Stimulated activated CD8-positive, alpha-beta memory T cell treated with anti-CD3 and anti-CD28 coated beads, Interleukin-12 subunit alpha, Interleukin-12 subunit beta, amount 100 ng/mL, for 4 hours (primary cell): ENCODE data around the gene FSD1.
"Not testable (repeated sequence)": the region's sequence is repeated elsewhere in the genome, so short reads cannot be mapped to it uniquely, and the experiment has no call there.

Experiments
- DNase-seq: peaks from one replicate; pipeline ENCODE4 v3.0.0-alpha.2; 2020; ENCODE audit warnings: low read depth

The FSD1 gene

DNA sequence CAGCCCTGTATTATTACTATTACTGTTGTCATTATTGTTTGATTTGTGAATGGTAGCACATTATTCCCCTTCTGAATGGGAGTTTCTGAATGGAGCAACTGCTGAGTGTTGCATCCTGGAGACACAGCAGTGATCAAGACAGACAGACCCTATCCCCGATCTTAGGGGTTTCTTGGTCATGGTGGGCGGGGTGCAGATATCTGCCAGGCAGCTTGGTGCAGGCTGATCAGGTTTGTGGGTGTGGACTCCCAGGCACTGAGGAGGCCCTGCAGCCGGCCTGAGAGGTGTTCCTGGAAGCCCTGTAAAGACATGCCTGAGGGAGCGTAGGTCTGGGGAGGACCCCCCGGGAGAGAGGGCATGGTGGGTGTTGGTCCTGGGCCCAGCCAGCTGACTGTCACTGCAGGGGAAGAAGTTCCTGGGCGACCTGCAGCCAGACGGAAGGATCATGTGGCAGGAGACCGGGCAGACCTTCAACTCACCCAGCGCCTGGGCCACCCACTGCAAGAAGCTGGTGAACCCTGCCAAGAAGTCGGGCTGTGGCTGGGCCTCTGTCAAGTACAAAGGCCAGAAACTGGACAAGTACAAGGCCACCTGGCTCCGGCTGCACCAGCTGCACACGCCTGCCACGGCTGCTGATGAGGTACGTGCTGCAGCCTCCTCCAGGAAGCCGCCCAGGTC, 41.1 kb downstream of the FSD1 start:
- DNase-seq = no peak

DNA sequence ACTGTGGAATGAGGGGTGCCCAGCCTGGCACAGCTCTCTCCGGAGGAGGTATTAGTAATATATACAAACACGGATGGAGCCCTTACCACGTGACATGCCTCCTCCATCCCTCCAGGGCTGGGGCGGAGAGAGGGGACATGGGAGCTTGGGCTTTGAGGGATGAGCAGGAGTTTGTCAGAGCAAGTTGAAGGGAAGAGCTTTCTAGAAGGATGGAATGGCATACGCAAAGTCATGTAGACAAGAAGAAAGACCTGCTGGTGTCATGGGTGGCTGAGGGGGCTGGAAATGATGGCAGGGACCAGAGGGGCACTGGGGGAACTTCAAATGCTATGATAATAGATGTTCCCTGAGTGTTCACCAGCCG, 41.6 kb downstream of the FSD1 start:
- DNase-seq = no peak

DNA sequence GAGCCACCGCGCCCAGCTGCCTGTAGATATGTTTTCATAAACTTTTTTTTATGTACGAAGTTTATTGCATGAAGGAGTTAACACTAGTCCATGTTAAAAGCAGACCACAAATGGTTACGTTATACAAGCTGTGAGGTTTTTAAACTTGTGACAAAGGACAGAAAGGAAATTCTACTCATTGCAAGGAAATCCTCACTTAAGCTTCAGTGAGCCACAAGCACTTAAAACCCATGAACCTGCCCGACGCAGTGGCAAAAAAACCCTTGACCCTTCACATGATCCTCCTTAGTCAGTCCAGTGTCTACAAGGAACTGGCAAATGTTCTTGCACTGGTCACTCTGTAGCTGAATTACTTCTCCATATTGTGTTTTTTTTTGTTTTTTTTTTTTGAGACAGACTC, 43.1 kb downstream of the FSD1 start:
- no peak for DNase-seq

GRCh38 chr19:4349225-4349624, 44.8 kb downstream of the FSD1 start:
- not testable (repeated sequence) for DNase-seq

DNA sequence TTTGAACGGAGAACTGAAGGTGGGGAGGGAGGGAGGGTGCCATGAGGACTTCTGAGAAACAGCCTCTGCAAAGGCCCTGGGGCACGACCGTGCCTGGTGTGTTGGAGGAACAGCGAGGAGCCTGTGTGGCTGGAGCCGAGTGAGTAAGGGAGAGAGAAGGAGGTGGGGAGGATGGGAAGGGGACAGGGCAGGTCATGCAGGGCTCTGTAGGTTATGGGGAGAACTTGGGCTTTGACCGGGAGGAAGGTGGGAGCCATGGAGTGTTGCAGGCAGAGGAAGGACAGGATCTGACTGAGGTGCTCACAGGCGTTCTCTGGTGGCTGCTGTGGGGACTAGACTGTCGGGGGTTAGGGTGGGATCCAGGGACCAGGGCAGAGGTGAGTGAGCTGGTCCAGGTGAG, 45.7 kb downstream of the FSD1 start:
- no peak for DNase-seq

GRCh38 chr19:4350726-4351125, 46.3 kb downstream of the FSD1 start:
- DNase-seq = no peak

GRCh38 chr19:4352701-4353121, 48.3 kb downstream of the FSD1 start:
- DNase-seq = peak; percentile 27

DNA sequence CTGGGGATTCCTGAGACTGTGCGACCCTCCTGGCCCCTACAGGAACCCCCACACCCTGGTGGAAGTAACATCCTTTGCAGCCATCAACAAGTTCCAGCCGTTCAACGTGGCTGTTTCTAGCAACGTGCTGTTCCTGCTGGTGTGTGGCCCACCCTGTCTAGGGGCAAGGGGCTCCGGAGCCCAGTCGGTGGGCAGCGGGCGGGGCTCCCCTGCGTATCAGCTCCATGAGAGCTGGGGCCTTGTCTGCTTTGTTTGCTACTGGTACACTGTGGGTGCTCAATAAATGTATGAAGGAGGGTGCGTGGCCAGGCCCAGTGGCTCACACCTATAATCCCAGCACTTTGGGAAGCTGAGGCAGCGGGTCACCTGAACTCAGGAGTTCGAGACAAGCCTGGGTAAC, 49.9 kb downstream of the FSD1 start:
- no peak for DNase-seq

DNA sequence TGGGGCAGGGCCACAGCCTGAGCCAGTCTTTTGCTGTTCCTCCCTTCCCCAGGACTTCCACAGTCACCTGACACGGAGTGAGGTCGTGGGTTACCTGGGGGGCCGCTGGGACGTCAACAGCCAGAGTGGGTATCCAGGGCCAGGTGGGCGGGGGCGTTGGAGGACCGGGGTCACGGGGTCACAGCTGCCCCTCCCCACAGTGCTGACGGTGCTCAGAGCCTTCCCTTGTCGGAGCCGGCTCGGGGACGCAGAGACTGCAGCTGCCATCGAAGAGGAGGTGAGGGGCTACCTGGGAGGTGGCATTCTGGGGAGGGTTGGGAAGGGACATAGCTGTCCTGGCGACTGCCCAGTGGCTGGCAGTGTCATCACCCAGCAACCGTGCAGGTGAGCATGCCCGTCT, 50.5 kb downstream of the FSD1 start:
- no peak for DNase-seq

- no peak for DNase-seq
Measured at GRCh38 chr19:4357095-4357797, 52.8 kb downstream of the FSD1 start.

GRCh38 chr19:4357921-4358326, 53.5 kb downstream of the FSD1 start:
- DNase-seq = no peak

DNA sequence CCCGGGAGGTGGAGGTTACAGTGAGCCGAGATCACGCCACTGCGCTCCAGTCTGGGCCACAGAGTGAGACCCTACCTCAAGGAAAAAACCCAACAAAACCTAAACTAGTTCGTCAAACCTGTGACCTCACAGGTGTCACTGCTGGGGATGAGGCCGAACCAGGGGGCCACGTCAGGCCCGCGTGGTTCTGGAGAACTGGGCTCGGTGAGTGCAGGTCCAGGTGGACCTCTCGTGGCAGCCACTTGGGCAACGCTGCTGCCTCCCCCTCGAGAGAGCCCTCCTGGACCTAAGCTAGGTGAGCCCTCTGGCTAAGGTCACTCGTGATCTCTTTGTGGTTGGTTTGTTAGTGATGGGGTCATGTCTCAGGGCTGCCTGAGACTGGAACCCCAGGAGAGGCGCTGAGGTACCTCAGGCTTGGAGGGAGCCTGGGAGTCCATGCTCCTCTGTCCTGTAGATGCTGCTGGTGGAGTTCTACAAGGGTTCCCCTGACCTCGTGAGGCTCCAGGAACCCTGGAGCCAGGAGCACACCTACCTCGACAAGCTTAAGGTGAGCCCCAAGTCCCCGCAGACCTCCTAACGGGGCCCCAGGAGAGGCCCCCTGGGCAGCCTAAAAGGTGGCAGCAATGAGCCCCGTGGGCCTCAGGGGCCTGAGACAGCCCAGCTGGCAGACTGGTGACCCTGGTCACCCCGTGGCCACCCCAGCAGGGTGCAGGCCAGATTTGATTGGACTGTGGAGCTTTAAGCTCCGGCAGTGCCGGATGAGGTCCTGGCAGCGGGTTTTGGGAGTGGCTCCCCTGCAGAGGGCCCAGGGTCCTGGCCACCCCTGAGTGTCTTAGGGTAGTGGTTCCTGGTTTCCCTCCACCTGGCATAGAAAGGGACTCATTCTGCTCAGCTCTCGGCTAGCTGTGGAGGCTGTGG, 54.6 kb downstream of the FSD1 start:
- DNase-seq = no peak

DNA sequence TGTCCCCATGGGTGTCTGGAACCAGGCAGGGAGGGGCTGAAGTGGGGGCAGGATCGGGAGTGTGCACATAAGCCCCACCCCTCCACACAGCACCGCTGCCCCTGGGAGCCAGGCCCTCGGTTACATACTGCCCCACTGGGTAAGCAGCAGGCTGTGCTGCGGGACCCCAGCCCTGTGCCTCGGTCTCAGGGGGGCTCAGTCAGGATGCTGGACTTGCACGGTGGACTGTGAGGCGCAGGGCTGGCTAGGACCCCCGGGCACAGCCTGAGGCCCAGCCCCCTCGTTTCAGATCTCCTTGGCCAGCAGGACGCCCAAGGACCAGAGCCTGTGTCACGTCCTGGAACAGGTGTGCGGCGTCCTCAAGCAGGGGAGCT, 55.2 kb downstream of the FSD1 start:
- DNase-seq = no peak

DNA sequence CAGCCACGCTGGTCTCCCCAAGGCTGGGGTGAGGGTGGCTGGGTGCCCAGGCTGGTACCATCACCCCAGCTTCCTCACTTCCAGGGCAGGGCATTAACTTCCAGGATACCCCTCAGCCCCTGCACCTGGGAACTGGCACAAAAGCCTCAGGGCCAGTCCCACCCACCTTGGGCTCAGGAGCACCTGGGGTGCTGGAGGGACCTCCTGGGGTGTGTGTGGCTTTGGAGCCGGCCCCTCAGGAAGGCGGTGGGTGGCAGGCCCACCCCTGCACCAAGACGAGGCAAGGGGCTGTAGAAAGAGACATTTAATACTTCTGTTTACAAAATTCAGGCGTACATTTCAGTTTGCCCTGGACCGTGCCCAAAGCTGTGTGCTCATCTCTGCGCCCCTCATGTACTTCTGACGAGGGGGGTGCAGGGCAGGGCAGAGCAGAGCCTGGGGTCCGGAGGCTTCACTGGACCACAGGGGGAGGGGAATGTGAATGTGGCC, 55.7 kb downstream of the FSD1 start:
- DNase-seq = no peak

GRCh38 chr19:4360641-4361151, 56.3 kb downstream of the FSD1 start:
- no peak for DNase-seq

DNA sequence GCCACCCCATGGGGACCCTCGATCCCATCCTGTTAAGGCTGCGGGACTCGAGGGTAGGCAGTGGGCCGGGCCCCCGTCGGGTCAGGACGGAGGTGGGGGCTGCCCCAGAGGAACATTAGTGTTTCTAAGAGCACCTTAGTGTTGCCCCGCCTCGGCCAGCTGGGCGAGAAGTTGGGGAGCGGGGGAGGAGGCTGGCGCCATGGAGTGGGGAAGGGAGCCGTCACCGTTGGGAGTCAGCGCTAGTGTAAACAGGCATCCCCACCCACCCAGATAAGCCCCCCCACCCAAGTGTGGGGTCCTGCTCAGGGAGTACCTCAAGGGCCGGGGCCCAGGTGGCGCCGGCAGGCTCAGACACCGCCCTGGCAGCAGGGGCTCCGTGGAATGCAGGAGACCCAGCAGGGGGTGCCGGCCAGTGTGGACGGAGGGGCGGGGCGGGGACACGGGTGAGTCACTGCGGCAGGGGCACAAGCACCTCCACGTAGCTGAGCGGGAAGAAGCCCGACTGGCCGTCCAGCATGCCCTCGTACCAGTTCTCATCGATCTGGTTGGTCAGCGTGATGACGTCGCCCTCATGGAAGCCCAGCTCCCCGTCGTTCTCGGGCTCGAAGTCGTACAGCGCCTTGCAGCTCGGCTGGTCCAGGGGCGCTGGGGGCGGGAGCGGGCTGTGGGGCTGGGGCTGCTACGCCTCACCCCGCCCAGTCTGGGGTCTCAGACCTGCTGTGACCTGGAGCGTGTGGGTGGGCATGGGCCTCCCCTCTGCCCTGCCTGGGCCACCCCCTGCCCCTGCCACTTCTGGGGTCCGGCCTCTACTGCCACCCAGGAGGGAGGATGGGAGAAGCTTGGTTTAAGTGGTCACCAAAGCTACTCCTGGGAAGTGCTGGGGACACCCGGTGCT, 57.0 kb downstream of the FSD1 start:
- no peak for DNase-seq

- DNase-seq = no peak
Measured at GRCh38 chr19:4362101-4362828, 57.9 kb downstream of the FSD1 start.

DNA sequence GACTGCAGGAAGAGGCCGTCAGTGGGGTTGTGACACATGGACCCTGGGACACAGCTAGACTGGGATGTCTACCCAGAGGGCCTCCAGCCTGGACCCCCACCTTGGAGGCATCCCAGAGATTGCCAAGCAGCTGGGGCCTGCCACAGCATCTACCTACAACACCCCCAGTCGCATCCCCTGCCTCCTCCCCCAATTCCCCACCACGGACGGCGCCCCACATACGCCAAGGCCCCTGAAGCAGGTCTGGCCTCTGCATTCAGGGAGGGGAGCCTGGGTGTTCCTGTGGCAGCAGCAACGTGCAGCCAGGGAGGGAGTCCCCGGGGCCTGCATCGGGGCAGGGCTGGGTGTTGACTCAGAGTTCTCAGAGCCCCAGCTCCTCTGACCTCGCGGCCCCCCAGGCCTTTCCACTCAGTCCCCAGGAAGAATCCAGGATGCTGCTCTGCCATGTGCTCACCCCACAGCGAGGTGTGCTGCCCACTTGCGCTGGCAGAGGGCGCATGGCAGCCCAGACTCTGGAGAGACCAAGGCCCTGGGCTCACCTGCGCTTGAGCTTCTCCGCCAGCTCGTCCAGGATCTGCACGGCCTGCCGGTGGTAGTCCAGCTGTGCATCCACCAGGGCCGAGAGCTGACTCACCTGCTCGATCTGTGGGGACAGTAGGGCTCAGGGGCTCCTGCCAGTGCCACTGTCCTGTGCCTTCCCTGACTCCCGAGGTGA, 58.6 kb downstream of the FSD1 start:
- no peak for DNase-seq

- no peak for DNase-seq
Measured at GRCh38 chr19:4363571-4364304, 59.3 kb downstream of the FSD1 start.
